ENCODE data around the gene MEIOC. TPM values are rescaled to one million over a fixed set of nuclear protein-coding genes. Genes with fewer than 3 reads are reported as not detected.
A peak's percentile ranks its signal among the peaks of the same experiment; 100 is the strongest.
"Not testable (repeated sequence)": the region's sequence is repeated elsewhere in the genome, so short reads cannot be mapped to it uniquely, and the experiment has no call there.

MEIOC gene
- total and polyA plus RNA-seq, 2 donors (not counting 3 experiments of a cell fraction or from before 2014, with no cell fraction given): 0.08 to 0.46 TPM

DNA sequence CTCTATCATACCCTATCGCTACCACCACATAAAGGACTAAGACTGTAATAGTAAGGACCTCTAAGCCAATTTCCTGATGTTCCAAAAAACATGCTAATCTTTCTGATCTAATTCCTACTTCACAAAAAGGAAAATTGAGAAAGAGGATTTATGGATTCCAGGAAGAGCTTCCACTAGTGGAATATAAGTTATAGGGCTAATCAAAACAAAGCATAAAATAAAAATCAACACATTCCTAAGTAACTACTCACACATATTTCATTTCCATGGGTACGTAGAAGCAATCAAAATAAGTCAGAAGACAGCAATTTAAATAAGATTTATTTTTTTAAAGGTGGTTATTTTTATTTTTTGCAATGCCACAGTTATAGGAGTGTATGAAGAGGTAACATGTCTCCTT is 20.9 kb downstream of the MEIOC start:
- Histone ChIP-seq H3K79me2 (ENCODE audit: control insufficient read depth, insufficient read depth, low read length) (no peaks in the 10 kb centered on the region), H3K27me3 (ENCODE audit: control insufficient read depth in 2 of 2, insufficient read depth in 2 of 2, low read length in 2 of 2) (no peaks in the 10 kb centered on the region), H3K36me3 (ENCODE audit: control insufficient read depth in 2 of 2, extremely low read depth in 1 of 2, insufficient read depth in 2 of 2, low read length in 2 of 2) (peaks cover 4 to 7% of the 10 kb centered on the region in 2 experiments), H3K9me1 (replicated peaks; ENCODE audit: control insufficient read depth, extremely low read depth, insufficient read depth, low read length) (no peaks in the 10 kb centered on the region), H3K9ac (replicated peaks; ENCODE audit: extremely low read depth, insufficient read depth, low read length) (peak overlapping the region; percentile 39), H3K4me2 (ENCODE audit: insufficient read depth, low read length) (peak overlapping the region; percentile 63), H3K4me1 (ENCODE audit: control insufficient read depth, extremely low read depth, insufficient read depth, low read length) (peaks cover 14% of the 10 kb centered on the region), H3K4me3 (replicated peaks in 1 of 3; ENCODE audit: insufficient read depth in 1 of 3, low read depth in 1 of 3, low read length in 3 of 3) (no peak overlapping the region), H3K9me3 (replicated peaks; ENCODE audit: control insufficient read depth, insufficient read depth, low read length) (no peaks in the 10 kb centered on the region), H2AFZ (ENCODE audit: low read depth, low read length) (no peak overlapping the region), H3K27ac (ENCODE audit: insufficient read depth, low read depth, low read length) (peak overlapping the region; percentile 63), H4K20me1 (replicated peaks; ENCODE audit: control insufficient read depth, extremely low read depth, insufficient read depth, low read length) (no peaks in the 10 kb centered on the region)
- DNase-seq (ENCODE audit: low read depth, low spot score) (peak; percentile 74), FAIRE-seq (peak; percentile 31)
- ChIA-PET CTCF (interaction anchor here (0.9 to 2.5 kb wide), 7 partner anchors 11 to 154 kb away, joined by 3 to 6 read pairs (median 4); partner anchors contain the start of gene FZD2), POLR2A (no interaction called here)
- dilution Hi-C loops (cut with MboI; ENCODE audit: extremely low pct_ligation_motif_present, low sequenced_read_pairs) (no loop called here), intact Hi-C loops (cut with micrococcal nuclease) (no loop called here)
- TF ChIP-seq, protein P1, sequence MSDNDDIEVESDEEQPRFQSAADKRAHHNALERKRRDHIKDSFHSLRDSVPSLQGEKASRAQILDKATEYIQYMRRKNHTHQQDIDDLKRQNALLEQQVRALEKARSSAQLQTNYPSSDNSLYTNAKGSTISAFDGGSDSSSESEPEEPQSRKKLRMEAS (IDR thresholded peaks at IDR 0.05; ENCODE audit: insufficient read depth, insufficient read length): no peak
- TF ChIP-seq MYC (IDR thresholded peaks at IDR 0.05; ENCODE audit: low read depth, low read length): no peak
- TF ChIP-seq EZH2 (IDR thresholded peaks at IDR 0.05; ENCODE audit: borderline replicate concordance, low read depth, low read length, severe bottlenecking): no peak
- no peak for TF ChIP-seq POLR2A (IDR thresholded peaks at IDR 0.05; ENCODE audit: low read depth, low read length)
- peak; percentile 37 for TF ChIP-seq JUN (IDR thresholded peaks at IDR 0.05; ENCODE audit: borderline replicate concordance, insufficient read depth, insufficient read length, low read depth)
- TF ChIP-seq, protein P2, sequence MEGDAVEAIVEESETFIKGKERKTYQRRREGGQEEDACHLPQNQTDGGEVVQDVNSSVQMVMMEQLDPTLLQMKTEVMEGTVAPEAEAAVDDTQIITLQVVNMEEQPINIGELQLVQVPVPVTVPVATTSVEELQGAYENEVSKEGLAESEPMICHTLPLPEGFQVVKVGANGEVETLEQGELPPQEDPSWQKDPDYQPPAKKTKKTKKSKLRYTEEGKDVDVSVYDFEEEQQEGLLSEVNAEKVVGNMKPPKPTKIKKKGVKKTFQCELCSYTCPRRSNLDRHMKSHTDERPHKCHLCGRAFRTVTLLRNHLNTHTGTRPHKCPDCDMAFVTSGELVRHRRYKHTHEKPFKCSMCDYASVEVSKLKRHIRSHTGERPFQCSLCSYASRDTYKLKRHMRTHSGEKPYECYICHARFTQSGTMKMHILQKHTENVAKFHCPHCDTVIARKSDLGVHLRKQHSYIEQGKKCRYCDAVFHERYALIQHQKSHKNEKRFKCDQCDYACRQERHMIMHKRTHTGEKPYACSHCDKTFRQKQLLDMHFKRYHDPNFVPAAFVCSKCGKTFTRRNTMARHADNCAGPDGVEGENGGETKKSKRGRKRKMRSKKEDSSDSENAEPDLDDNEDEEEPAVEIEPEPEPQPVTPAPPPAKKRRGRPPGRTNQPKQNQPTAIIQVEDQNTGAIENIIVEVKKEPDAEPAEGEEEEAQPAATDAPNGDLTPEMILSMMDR (IDR thresholded peaks at IDR 0.05; ENCODE audit: extremely low read depth in 1 of 2, insufficient read depth in 1 of 2, low read depth in 1 of 2, low read length in 2 of 2): no peak
- TF ChIP-seq GATA2 (IDR thresholded peaks at IDR 0.05; ENCODE audit: insufficient read depth, insufficient read length, low read depth, low read length): peak; percentile 39
- no peak for TF ChIP-seq POLR2AphosphoS5 (IDR thresholded peaks at IDR 0.05; ENCODE audit: insufficient read depth, low read depth, low read length)
- BruUV-seq (replicated peaks): no TSS peak

DNA sequence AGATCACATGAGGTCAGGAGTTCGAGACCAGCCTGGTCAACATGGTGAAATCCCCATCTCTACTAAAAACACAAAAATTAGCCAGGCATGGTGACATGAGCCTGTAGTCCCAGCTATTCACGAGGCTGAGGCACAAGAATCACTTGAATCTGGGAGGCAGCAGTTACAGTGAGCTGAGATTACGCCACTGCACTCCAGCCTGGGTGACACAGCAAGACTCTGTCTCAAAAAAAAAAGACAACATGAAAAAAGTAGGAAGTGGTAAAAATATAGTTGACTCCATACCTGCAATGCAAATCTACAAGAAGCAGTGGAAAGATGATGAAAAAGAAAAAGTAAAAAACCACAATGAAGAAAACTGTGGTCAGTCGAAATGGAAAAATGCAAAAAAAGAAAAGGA is 27.0 kb downstream of the MEIOC start:
- H3K9ac ChIP-seq (replicated peaks; ENCODE audit: extremely low read depth, insufficient read depth, low read length); H3K79me2 ChIP-seq (ENCODE audit: control insufficient read depth, insufficient read depth, low read length); H3K9me3 ChIP-seq (replicated peaks; ENCODE audit: control insufficient read depth, insufficient read depth, low read length); H3K4me1 ChIP-seq (ENCODE audit: control insufficient read depth, extremely low read depth, insufficient read depth, low read length); H4K20me1 ChIP-seq (replicated peaks; ENCODE audit: control insufficient read depth, extremely low read depth, insufficient read depth, low read length); dilution Hi-C loops (cut with MboI; ENCODE audit: extremely low pct_ligation_motif_present, low sequenced_read_pairs); H2AFZ ChIP-seq (ENCODE audit: low read depth, low read length); H3K27me3 ChIP-seq (ENCODE audit: control insufficient read depth in 2 of 2, insufficient read depth in 2 of 2, low read length in 2 of 2); BruUV-seq (replicated peaks); H3K9me1 ChIP-seq (replicated peaks; ENCODE audit: control insufficient read depth, extremely low read depth, insufficient read depth, low read length); intact Hi-C loops (cut with micrococcal nuclease); FAIRE-seq; DNase-seq (ENCODE audit: low read depth, low spot score); H3K4me2 ChIP-seq (ENCODE audit: insufficient read depth, low read length); H3K27ac ChIP-seq (ENCODE audit: insufficient read depth, low read depth, low read length); H3K4me3 ChIP-seq (replicated peaks in 1 of 3; ENCODE audit: insufficient read depth in 1 of 3, low read depth in 1 of 3, low read length in 3 of 3): not testable (repeated sequence)
- H3K36me3 ChIP-seq (ENCODE audit: control insufficient read depth in 2 of 2, extremely low read depth in 1 of 2, insufficient read depth in 2 of 2, low read length in 2 of 2): peaks cover 8 to 10% of the 10 kb centered on the region in 2 experiments
- CTCF ChIA-PET: interaction anchor here (1.0 to 1.2 kb wide), 2 partner anchors 13 to 25 kb away, joined by 3 read pairs; partner anchors contain the start of gene DBF4B
- POLR2A ChIA-PET: interaction anchor here (0.6 kb wide), 1 partner anchor 285 kb away, joined by 4 read pairs; the partner anchor contains the start of gene C1QL1
